ENCODE results near the gene PDE4C. TPM values are rescaled to one million over a fixed set of nuclear protein-coding genes. Genes with fewer than 3 reads are reported as not detected.

Gene PDE4C
- total RNA-seq, 1 experiment from 2014 or later = 0.90 TPM

DNA sequence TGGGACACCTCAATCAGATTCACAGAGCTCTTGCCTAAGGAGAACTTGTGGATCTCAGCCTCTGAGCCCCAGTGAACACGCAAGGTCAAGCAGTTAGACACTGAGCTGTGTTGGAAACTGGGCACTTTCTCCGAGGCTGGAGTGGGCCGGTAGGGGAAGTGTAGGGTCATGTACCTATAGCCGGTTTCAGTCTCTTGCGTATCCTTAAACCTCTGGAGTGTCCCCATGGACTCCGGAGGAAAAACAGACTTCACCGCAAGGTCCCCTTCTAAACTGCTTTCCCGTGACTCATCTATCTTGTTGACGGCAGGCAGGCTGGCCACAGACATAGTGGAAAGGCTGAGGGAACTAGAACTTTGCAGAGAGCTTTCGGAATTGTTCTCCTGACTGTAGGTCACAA, 36.7 kb upstream of the PDE4C start:
- Mint-ChIP-seq H3K4me3 (ENCODE audit: low read depth, unreplicated experiment) (no peak overlapping the region), H3K27me3 (ENCODE audit: unreplicated experiment) (no peaks in the 10 kb centered on the region), H3K4me1 (ENCODE audit: low read depth, unreplicated experiment) (no peaks in the 10 kb centered on the region), H3K9me3 (ENCODE audit: low read depth, unreplicated experiment) (no peaks in the 10 kb centered on the region), H3K36me3 (ENCODE audit: insufficient read depth, unreplicated experiment) (peaks cover 5% of the 10 kb centered on the region), H3K27ac (ENCODE audit: unreplicated experiment) (no peak overlapping the region)
- DNase-seq = no peak
- intact Hi-C loops (cut with micrococcal nuclease; ENCODE audit: unreplicated experiment) = no loop called here
- no TSS peak for BruUV-seq (replicated peaks)
- CTCF ChIA-PET = no interaction called here
- TF ChIP-seq, protein P1, sequence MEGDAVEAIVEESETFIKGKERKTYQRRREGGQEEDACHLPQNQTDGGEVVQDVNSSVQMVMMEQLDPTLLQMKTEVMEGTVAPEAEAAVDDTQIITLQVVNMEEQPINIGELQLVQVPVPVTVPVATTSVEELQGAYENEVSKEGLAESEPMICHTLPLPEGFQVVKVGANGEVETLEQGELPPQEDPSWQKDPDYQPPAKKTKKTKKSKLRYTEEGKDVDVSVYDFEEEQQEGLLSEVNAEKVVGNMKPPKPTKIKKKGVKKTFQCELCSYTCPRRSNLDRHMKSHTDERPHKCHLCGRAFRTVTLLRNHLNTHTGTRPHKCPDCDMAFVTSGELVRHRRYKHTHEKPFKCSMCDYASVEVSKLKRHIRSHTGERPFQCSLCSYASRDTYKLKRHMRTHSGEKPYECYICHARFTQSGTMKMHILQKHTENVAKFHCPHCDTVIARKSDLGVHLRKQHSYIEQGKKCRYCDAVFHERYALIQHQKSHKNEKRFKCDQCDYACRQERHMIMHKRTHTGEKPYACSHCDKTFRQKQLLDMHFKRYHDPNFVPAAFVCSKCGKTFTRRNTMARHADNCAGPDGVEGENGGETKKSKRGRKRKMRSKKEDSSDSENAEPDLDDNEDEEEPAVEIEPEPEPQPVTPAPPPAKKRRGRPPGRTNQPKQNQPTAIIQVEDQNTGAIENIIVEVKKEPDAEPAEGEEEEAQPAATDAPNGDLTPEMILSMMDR (IDR thresholded peaks at IDR 0.05; ENCODE audit: unreplicated experiment) = no peak

DNA sequence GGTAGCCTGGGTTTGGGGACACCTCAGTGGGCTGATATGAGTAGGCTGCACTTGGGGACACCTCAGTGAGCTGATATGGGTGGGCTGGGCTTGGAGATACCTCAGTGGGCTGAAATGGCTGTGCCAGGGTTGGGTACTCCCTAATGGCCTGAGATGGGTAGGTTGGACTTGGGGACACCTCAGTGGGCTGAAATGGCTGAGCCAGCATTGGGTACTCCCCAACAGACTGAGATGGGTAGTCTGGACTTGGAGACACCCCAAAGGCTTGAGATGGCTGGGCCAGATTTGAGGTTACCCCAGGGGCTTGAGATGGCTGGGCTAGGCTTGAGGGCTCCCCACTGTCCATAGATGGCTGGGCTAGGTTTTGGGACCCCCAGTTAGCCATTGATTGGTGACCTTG, 35.9 kb upstream of the PDE4C start:
- intact Hi-C loops (cut with micrococcal nuclease; ENCODE audit: unreplicated experiment) = no loop called here
- TF ChIP-seq, protein P1 (IDR thresholded peaks at IDR 0.05; ENCODE audit: unreplicated experiment) = no peak
- BruUV-seq (replicated peaks) = no TSS peak
- Mint-ChIP-seq H3K27ac (ENCODE audit: unreplicated experiment) (no peak overlapping the region), H3K4me1 (ENCODE audit: low read depth, unreplicated experiment) (no peaks in the 10 kb centered on the region), H3K9me3 (ENCODE audit: low read depth, unreplicated experiment) (no peaks in the 10 kb centered on the region), H3K27me3 (ENCODE audit: unreplicated experiment) (no peaks in the 10 kb centered on the region), H3K4me3 (ENCODE audit: low read depth, unreplicated experiment) (no peak overlapping the region), H3K36me3 (ENCODE audit: insufficient read depth, unreplicated experiment) (peaks cover 5% of the 10 kb centered on the region)
- CTCF ChIA-PET = no interaction called here
- no peak for DNase-seq

DNA sequence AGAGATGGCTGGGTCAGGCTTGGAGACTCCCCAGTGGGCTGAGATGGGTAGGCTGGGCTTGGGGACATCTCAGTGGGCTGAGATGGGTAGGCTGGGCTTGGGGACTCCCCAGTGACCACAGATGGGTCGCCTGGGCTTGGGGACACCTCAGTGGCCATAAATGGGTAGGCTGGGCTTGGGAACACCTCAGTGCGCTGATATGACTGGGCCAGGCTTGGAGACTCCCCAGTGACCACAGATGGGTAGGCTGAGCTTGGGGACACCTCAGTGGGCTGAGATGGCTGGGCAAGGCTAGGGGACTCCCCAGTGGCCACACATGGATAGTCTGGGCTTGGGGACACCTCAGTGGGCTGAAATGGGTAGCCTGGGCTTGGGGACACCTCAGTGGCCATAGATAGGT, 35.2 kb upstream of the PDE4C start:
- Mint-ChIP-seq H3K27ac (ENCODE audit: unreplicated experiment) (no peak overlapping the region), H3K9me3 (ENCODE audit: low read depth, unreplicated experiment) (no peaks in the 10 kb centered on the region), H3K27me3 (ENCODE audit: unreplicated experiment) (no peaks in the 10 kb centered on the region), H3K36me3 (ENCODE audit: insufficient read depth, unreplicated experiment) (peaks cover 5% of the 10 kb centered on the region), H3K4me3 (ENCODE audit: low read depth, unreplicated experiment) (no peak overlapping the region), H3K4me1 (ENCODE audit: low read depth, unreplicated experiment) (no peaks in the 10 kb centered on the region)
- no peak for DNase-seq
- TF ChIP-seq, protein P1 (IDR thresholded peaks at IDR 0.05; ENCODE audit: unreplicated experiment) = no peak
- intact Hi-C loops (cut with micrococcal nuclease; ENCODE audit: unreplicated experiment) = no loop called here
- CTCF ChIA-PET = interaction anchor here (1.9 kb wide), 1 partner anchor 18 kb away, joined by 15 read pairs; no protein-coding TSS in a partner anchor
- BruUV-seq (replicated peaks) = no TSS peak

DNA sequence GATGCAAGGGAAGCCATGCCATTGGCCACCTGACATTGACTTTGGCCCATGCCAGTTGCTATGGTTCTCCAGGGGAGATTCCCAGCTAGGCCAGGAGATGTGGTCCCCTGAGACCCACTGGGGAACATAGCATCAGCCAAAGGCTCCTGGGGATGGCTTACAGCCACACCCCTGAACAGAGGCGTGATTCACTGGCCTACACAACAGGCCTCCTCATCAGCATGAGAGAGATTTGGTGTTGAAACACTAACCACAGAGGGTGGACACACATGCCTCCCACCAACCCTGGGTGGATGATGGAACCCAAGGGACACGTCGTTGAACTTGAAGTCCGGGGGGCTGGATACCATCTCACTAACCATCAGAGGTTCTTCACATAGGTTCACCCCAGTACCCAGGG, 33.7 kb upstream of the PDE4C start:
- Mint-ChIP-seq H3K27me3 (ENCODE audit: unreplicated experiment) (no peaks in the 10 kb centered on the region), H3K4me1 (ENCODE audit: low read depth, unreplicated experiment) (peaks cover 7% of the 10 kb centered on the region), H3K36me3 (ENCODE audit: insufficient read depth, unreplicated experiment) (peaks cover 5% of the 10 kb centered on the region), H3K27ac (ENCODE audit: unreplicated experiment) (no peak overlapping the region), H3K4me3 (ENCODE audit: low read depth, unreplicated experiment) (no peak overlapping the region), H3K9me3 (ENCODE audit: low read depth, unreplicated experiment) (no peaks in the 10 kb centered on the region)
- intact Hi-C loops (cut with micrococcal nuclease; ENCODE audit: unreplicated experiment) = no loop called here
- TF ChIP-seq, protein P1 (IDR thresholded peaks at IDR 0.05; ENCODE audit: unreplicated experiment) = no peak
- CTCF ChIA-PET = interaction anchor here (1.9 kb wide), 1 partner anchor 20 kb away, joined by 15 read pairs; no protein-coding TSS in a partner anchor
- no TSS peak for BruUV-seq (replicated peaks)
- DNase-seq = no peak

All from Calu3 (cell line).